Measurements from ENCODE around the gene SWI5. TPM values are rescaled to one million over a fixed set of nuclear protein-coding genes. Genes with fewer than 3 reads are reported as not detected.

The SWI5 gene
- total and polyA plus RNA-seq, 9 of the 15 experiments (the other 6 are each of a cell fraction or from before 2014, with no cell fraction given) = 62.8 to 133 (median 95.9) TPM

- TF ChIP-seq KDM4B (IDR thresholded peaks at IDR 0.05; ENCODE audit: borderline replicate concordance in 2 of 2, low read depth in 1 of 2) (no peak), ZNF668 (CRISPR knock-in tag; IDR thresholded peaks at IDR 0.05) (no peak), ZNF395 (CRISPR knock-in tag; IDR thresholded peaks at IDR 0.05) (no peak), FUS (optimal IDR thresholded peaks at IDR 0.05; ENCODE audit: low read depth, low read length) (no peak), NR0B1 (IDR thresholded peaks at IDR 0.05; ENCODE audit: partially characterized antibody) (no peak), MCM3 (IDR thresholded peaks at IDR 0.05) (no peak), NR3C1 (CRISPR knock-in tag; IDR thresholded peaks at IDR 0.05) (no peak), HDAC3 (IDR thresholded peaks at IDR 0.05; ENCODE audit: borderline replicate concordance, partially characterized antibody) (no peak), ZNF23 (CRISPR knock-in tag; IDR thresholded peaks at IDR 0.05) (no peak), XRCC3 (IDR thresholded peaks at IDR 0.05) (no peak), EGR1 (conservative IDR thresholded peaks at IDR 0.05) (no peak), ZNF75A (CRISPR knock-in tag; IDR thresholded peaks at IDR 0.05) (no peak), MED1 (CRISPR knock-in tag; IDR thresholded peaks at IDR 0.05; ENCODE audit: borderline replicate concordance) (no peak), NUFIP1 (IDR thresholded peaks at IDR 0.05; ENCODE audit: partially characterized antibody) (no peak), ZNF561 (CRISPR knock-in tag; conservative IDR thresholded peaks at IDR 0.05) (no peak), AFF4 (CRISPR knock-in tag; IDR thresholded peaks at IDR 0.05) (no peak), XRCC5 (IDR thresholded peaks at IDR 0.05; ENCODE audit: low read depth, low read length) (no peak), BRD4 (IDR thresholded peaks at IDR 0.05) (no peak), HNRNPUL1 (IDR thresholded peaks at IDR 0.05; ENCODE audit: low read length) (no peak), EP300 (IDR thresholded peaks at IDR 0.05; ENCODE audit: low read length) (no peak)
- TF ChIP-seq, protein P1, sequence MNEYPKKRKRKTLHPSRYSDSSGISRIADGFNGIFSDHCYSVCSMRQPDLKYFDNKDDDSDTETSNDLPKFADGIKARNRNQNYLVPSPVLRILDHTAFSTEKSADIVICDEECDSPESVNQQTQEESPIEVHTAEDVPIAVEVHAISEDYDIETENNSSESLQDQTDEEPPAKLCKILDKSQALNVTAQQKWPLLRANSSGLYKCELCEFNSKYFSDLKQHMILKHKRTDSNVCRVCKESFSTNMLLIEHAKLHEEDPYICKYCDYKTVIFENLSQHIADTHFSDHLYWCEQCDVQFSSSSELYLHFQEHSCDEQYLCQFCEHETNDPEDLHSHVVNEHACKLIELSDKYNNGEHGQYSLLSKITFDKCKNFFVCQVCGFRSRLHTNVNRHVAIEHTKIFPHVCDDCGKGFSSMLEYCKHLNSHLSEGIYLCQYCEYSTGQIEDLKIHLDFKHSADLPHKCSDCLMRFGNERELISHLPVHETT (CRISPR knock-in tag; conservative IDR thresholded peaks at IDR 0.05 in 1 of 2, IDR thresholded peaks at IDR 0.05 in 1 of 2) = no peak
These were observed 25.9 kb upstream of the SWI5 start (continued) for GRCh38 chr9:128249908-128250838.
